ENCODE data around the gene DMBT1.
"Not testable (repeated sequence)": the region's sequence is repeated elsewhere in the genome, so short reads cannot be mapped to it uniquely, and the experiment has no call there.

DMBT1 gene

GRCh38 chr10:122588381-122588780 lies 27.8 kb downstream of the DMBT1 start:
- DNase-seq = no peak

- no peak for DNase-seq
Observed at GRCh38 chr10:122590153-122590552, 29.6 kb downstream of the DMBT1 start.

- DNase-seq = no peak
Observed at GRCh38 chr10:122591736-122592135, 31.2 kb downstream of the DMBT1 start.

GRCh38 chr10:122592161-122592560 lies 31.6 kb downstream of the DMBT1 start:
- DNase-seq = no peak

- DNase-seq = no peak
Observed at GRCh38 chr10:122617476-122618270, 57.1 kb downstream of the DMBT1 start.

GRCh38 chr10:122618461-122619165 lies 58.1 kb downstream of the DMBT1 start:
- no peak for DNase-seq

- DNase-seq = not testable (repeated sequence)
Observed at GRCh38 chr10:122620961-122621360, 60.4 kb downstream of the DMBT1 start.

- DNase-seq = no peak
Observed at GRCh38 chr10:122624546-122624945, 64.0 kb downstream of the DMBT1 start.

- no peak for DNase-seq
Observed at GRCh38 chr10:122630526-122630925, 70.0 kb downstream of the DMBT1 start.

GRCh38 chr10:122632031-122632430 lies 71.5 kb downstream of the DMBT1 start:
- DNase-seq = no peak

GRCh38 chr10:122632576-122632975 lies 72.0 kb downstream of the DMBT1 start:
- DNase-seq = no peak

GRCh38 chr10:122636953-122637352 lies 76.4 kb downstream of the DMBT1 start:
- no peak for DNase-seq

GRCh38 chr10:122637376-122637775 lies 76.8 kb downstream of the DMBT1 start:
- DNase-seq = no peak

GRCh38 chr10:122638106-122638505 lies 77.6 kb downstream of the DMBT1 start:
- no peak for DNase-seq

- DNase-seq = no peak
Observed at GRCh38 chr10:122639801-122640200, 79.2 kb downstream of the DMBT1 start.

GRCh38 chr10:122640921-122641320 lies 80.4 kb downstream of the DMBT1 start:
- no peak for DNase-seq

- DNase-seq = no peak
Observed at GRCh38 chr10:122642726-122643605, 82.4 kb downstream of the DMBT1 start.

- no peak for DNase-seq
Observed at GRCh38 chr10:122643931-122644534, 83.5 kb downstream of the DMBT1 start.

- DNase-seq = no peak
Observed at GRCh38 chr10:122646511-122647382, 86.2 kb downstream of the DMBT1 start.

- no peak for DNase-seq
Observed at GRCh38 chr10:122647383-122647968, 86.9 kb downstream of the DMBT1 start.

Data from NCI-H146 (cell line).